Liver (tissue), 9 donors: Measurements from ENCODE around the gene PTPRS. TPM values are rescaled to one million over a fixed set of nuclear protein-coding genes. Genes with fewer than 3 reads are reported as not detected.

ENCODE experiments used
- DNase-seq: peaks from one replicate; pipeline ENCODE4 v3.0.0-alpha.2; 2017; ENCODE audit warnings: low spot score
- H3K27ac ChIP-seq, 2 donors: one replicate each; pipeline ENCODE4 v1.7.0; 2013; ENCODE audit warnings: inconsistent platforms in 2 of 2, low read length in 2 of 2, control low read depth in 1 of 2, low read depth in 1 of 2, mild to moderate bottlenecking in 1 of 2
- H3K27me3 ChIP-seq, 4 donors: one replicate each; pipeline versions ENCODE4 v1.6.1 to v1.7.0; 2013; ENCODE audit warnings: low read length in 3 of 4, inconsistent platforms in 1 of 4, mild to moderate bottlenecking in 1 of 4, moderate library complexity in 1 of 4; ENCODE audit not compliant: control insufficient read depth in 4 of 4, insufficient read depth in 4 of 4
- H3K36me3 ChIP-seq, 4 donors: one replicate each; pipeline versions ENCODE4 v1.6.1 to v1.7.0; 2013; ENCODE audit warnings: low read length in 3 of 4, mild to moderate bottlenecking in 3 of 4, low read depth in 1 of 4, moderate library complexity in 1 of 4; ENCODE audit not compliant: control insufficient read depth in 4 of 4, insufficient read depth in 3 of 4
- H3K4me1 ChIP-seq, 4 donors: one replicate each; pipeline versions ENCODE4 v1.6.1 to v1.7.0; 2013; ENCODE audit warnings: low read length in 3 of 4, mild to moderate bottlenecking in 3 of 4, moderate library complexity in 1 of 4; ENCODE audit not compliant: control insufficient read depth in 4 of 4, insufficient read depth in 4 of 4
- H3K4me3 ChIP-seq, 3 donors: one replicate each; pipeline versions ENCODE4 v1.6.1 to v1.7.0; 2013; ENCODE audit warnings: low read length in 3 of 3, control low read depth in 1 of 3, low read depth in 1 of 3, mild to moderate bottlenecking in 1 of 3
- H3K9ac ChIP-seq, 2 donors: one replicate each; pipeline ENCODE4 v1.7.0; 2013; ENCODE audit warnings: low read length in 2 of 2, mild to moderate bottlenecking in 2 of 2, moderate library complexity in 2 of 2, control low read depth in 1 of 2, low read depth in 1 of 2
- H3K9me3 ChIP-seq, 4 donors: one replicate each; pipeline versions ENCODE4 v1.6.1 to v1.7.0; 2013; ENCODE audit warnings: low read length in 3 of 4; ENCODE audit not compliant: control insufficient read depth in 4 of 4
- CTCF ChIP-seq: fragments of 150-350 bp; IDR thresholded peaks from 2 replicates; pipeline ENCODE4 v1.5.1; 2017; ENCODE audit warnings: improper control_type of control experiment, low read depth, low read length; ENCODE audit not compliant: missing input control
- EGR1 ChIP-seq, 2 donors: IDR thresholded peaks; 2 replicates each; pipeline ENCODE4 v1.6.1; 2016 to 2018; ENCODE audit warnings: antibody characterized with exemption in 2 of 2, low read depth in 2 of 2
- FOXA2 ChIP-seq: IDR thresholded peaks from 2 replicates; pipeline ENCODE4 v1.6.1; 2016; ENCODE audit warnings: antibody characterized with exemption
- GABPA ChIP-seq, 2 donors: IDR thresholded peaks in 1 of 2; conservative IDR thresholded peaks in 1 of 2; 2 replicates each; pipeline ENCODE4 v1.6.1; 2016; ENCODE audit warnings: antibody characterized with exemption in 2 of 2, mild to moderate bottlenecking in 1 of 2, moderate library complexity in 1 of 2
- HNF4A ChIP-seq, 2 donors: conservative IDR thresholded peaks; 2 replicates each; pipeline ENCODE4 v1.6.1; 2016; ENCODE audit warnings: antibody characterized with exemption in 2 of 2, mild to moderate bottlenecking in 2 of 2
- HNF4G ChIP-seq: IDR thresholded peaks from 2 replicates; pipeline ENCODE4 v1.6.1; 2016; ENCODE audit warnings: antibody characterized with exemption
- JUND ChIP-seq, 2 donors: IDR thresholded peaks; 2 replicates each; pipeline ENCODE4 v1.6.1; 2016; ENCODE audit warnings: antibody characterized with exemption in 2 of 2
- MAX ChIP-seq: IDR thresholded peaks from 2 replicates; pipeline ENCODE4 v1.6.1; 2016; ENCODE audit warnings: antibody characterized with exemption
- NR2F2 ChIP-seq: IDR thresholded peaks from 2 replicates; pipeline ENCODE4 v1.6.1; 2016; ENCODE audit warnings: antibody characterized with exemption
- RAD21 ChIP-seq, 2 donors: IDR thresholded peaks; 2 replicates each; pipeline ENCODE4 v1.6.1; 2016; ENCODE audit warnings: antibody characterized with exemption in 2 of 2, mild to moderate bottlenecking in 2 of 2
- REST ChIP-seq: IDR thresholded peaks from 2 replicates; pipeline ENCODE4 v1.6.1; 2016; ENCODE audit warnings: antibody characterized with exemption, mild to moderate bottlenecking
- RXRA ChIP-seq, 2 donors: IDR thresholded peaks; 2 replicates each; pipeline ENCODE4 v1.6.1; 2017 to 2018; ENCODE audit warnings: antibody characterized with exemption in 2 of 2, mild to moderate bottlenecking in 1 of 2
- SP1 ChIP-seq: IDR thresholded peaks from 2 replicates; pipeline ENCODE4 v1.6.1; 2018; ENCODE audit warnings: antibody characterized with exemption, mild to moderate bottlenecking
- TAF1 ChIP-seq: conservative IDR thresholded peaks from 2 replicates; pipeline ENCODE4 v1.6.1; 2016; ENCODE audit warnings: antibody characterized with exemption, mild to moderate bottlenecking
- YY1 ChIP-seq: IDR thresholded peaks from 2 replicates; pipeline ENCODE4 v1.6.1; 2016; ENCODE audit warnings: antibody characterized with exemption, mild to moderate bottlenecking
- ZBTB33 ChIP-seq: IDR thresholded peaks from 2 replicates; pipeline ENCODE4 v1.6.1; 2016; ENCODE audit warnings: antibody characterized with exemption
- WGBS: extraction: QIAGEN DNeasy Blood & Tissue Kit; methylation state at CpG from one replicate; pipeline ENCODE4 v1.1.7; 2013; 5-methylcytosine and 5-hydroxymethylcytosine counted together
- polyA plus RNA-seq, 2 donors: library from polyadenylated mRNA; stranded (reverse) in 1 of 2; unstranded in 1 of 2; fragments of 200-250 nt in 1 of 2; fragments of >200 nt in 1 of 2; fragmentation: Nextera tagmentation in 1 of 2; extraction: Ambion mirVana in 1 of 2; gene quantifications; one replicate each; pipeline versions ENCODE4 v1.2.1 to v1.2.3, GENCODE V29; 2013 to 2015
- total RNA-seq, 2 donors: library from RNA; depleted of rRNA; stranded (reverse); fragments of >200 nt; gene quantifications; one replicate each; pipeline ENCODE4 v1.2.3, GENCODE V29; 2014
- donor health status: healthy.
- donor health status: healthy.
- donor health status: healthy.
- donor health status: healthy.
- donor health status: healthy.

Gene PTPRS
- total and polyA plus RNA-seq, 4 donors = 1.3 to 49.7 (median 20.2) TPM

GRCh38 chr19:5361407-5361806, 20.8 kb upstream of the PTPRS start:
- TF ChIP-seq CTCF (no peak), REST (no peak), NR2F2 (no peak), TAF1 (no peak), ZBTB33 (no peak), RXRA (IDR thresholded peaks at IDR 0.05) (no peak)
- H3K36me3 ChIP-seq = no peaks in the 10 kb centered on the region
- no peak overlapping the region for H3K9ac ChIP-seq
- no peak for DNase-seq
- no peak overlapping the region for H3K27ac ChIP-seq
- peaks cover 0 to 3% (median 0%) of the 10 kb centered on the region in 4 donors for H3K27me3 ChIP-seq
- H3K4me1 ChIP-seq = no peaks in the 10 kb centered on the region
- 94% methylated on average over 4 of the region's 4 CpGs for WGBS
- no peak overlapping the region for H3K4me3 ChIP-seq
- H3K9me3 ChIP-seq = no peaks in the 10 kb centered on the region

- H3K27ac ChIP-seq = no peak overlapping the region
- 66% methylated on average over 9 of the region's 9 CpGs for WGBS
- peaks cover 0 to 5% (median 1%) of the 10 kb centered on the region in 4 donors for H3K27me3 ChIP-seq
- no peaks in the 10 kb centered on the region for H3K36me3 ChIP-seq
- no peaks in the 10 kb centered on the region for H3K4me1 ChIP-seq
- no peak overlapping the region for H3K4me3 ChIP-seq
- no peaks in the 10 kb centered on the region for H3K9me3 ChIP-seq
- no peak overlapping the region for H3K9ac ChIP-seq
- DNase-seq = no peak
- TF ChIP-seq TAF1 (no peak), JUND (IDR thresholded peaks at IDR 0.05) (no peak), REST (no peak), HNF4A (conservative IDR thresholded peaks at IDR 0.05) (no peak), HNF4G (no peak), FOXA2 (no peak), RAD21 (IDR thresholded peaks at IDR 0.05) (no peak), MAX (no peak), ZBTB33 (no peak), YY1 (no peak), NR2F2 (no peak), EGR1 (IDR thresholded peaks at IDR 0.05; ENCODE audit: low read depth in 2 of 2) (no peak), SP1 (no peak), GABPA (IDR thresholded peaks at IDR 0.05 in 1 of 2, conservative IDR thresholded peaks at IDR 0.05 in 1 of 2) (no peak)
Observed at GRCh38 chr19:5360003-5360780, 19.6 kb upstream of the PTPRS start.
